Left ventricle myocardium inferior (tissue), 1 donor: Measurements from ENCODE around the gene MARK3. TPM values are rescaled to one million over a fixed set of nuclear protein-coding genes. Genes with fewer than 3 reads are reported as not detected.

Source experiments
- DNase-seq: peaks from one replicate; pipeline ENCODE4 v3.0.0-alpha.2; 2020
- H3K27ac ChIP-seq: fragments of 200-600 bp; replicated peaks from 2 replicates; pipeline ENCODE4 v1.8.0; 2021
- H3K27me3 ChIP-seq: fragments of 200-600 bp; 2 replicates; pipeline ENCODE4 v1.8.0; 2021; ENCODE audit warnings: low read depth
- H3K36me3 ChIP-seq: fragments of 200-600 bp; 2 replicates; pipeline ENCODE4 v1.8.0; 2021
- H3K4me1 ChIP-seq: fragments of 200-600 bp; 2 replicates; pipeline ENCODE4 v1.8.0; 2021
- H3K4me3 ChIP-seq: fragments of 200-600 bp; 2 replicates; pipeline ENCODE4 v1.8.0; 2021; ENCODE audit warnings: mild to moderate bottlenecking, moderate library complexity
- H3K9me3 ChIP-seq: fragments of 200-600 bp; replicated peaks from 2 replicates; pipeline ENCODE4 v1.8.0; 2021
- intact Hi-C: fragments of 100-400 bp; cut with micrococcal nuclease; formaldehyde crosslinking; loops from one replicate; pipeline ENCODE4 v1.11.0; 2022
- total RNA-seq: library from RNA; stranded (reverse); fragmentation: NEBNext Ultra II Directional; extraction: Animal tissue kit (Norgen Biotek cat#: 25700); gene quantifications from one replicate; pipeline ENCODE4 v1.2.1, GENCODE V29; 2021
- TF ChIP-seq, protein P1 (sequence below): fragments of 200-600 bp; IDR thresholded peaks from 2 replicates; pipeline ENCODE4 v1.8.0; 2021; ENCODE audit warnings: antibody characterized with exemption, mild to moderate bottlenecking, borderline replicate concordance
- donor health status: DM: no; HTN: yes; CAD: no; lungs with severe emphysema.

MARK3 gene
- total RNA-seq, 1 donor from 2014 or later = 103 TPM

GRCh38 chr14:103434868-103435442 lies 49.7 kb downstream of the MARK3 start:
- no peaks in the 10 kb centered on the region for H3K27me3 ChIP-seq
- DNase-seq = no peak
- no peak overlapping the region for H3K4me3 ChIP-seq
- TF ChIP-seq, protein P1, sequence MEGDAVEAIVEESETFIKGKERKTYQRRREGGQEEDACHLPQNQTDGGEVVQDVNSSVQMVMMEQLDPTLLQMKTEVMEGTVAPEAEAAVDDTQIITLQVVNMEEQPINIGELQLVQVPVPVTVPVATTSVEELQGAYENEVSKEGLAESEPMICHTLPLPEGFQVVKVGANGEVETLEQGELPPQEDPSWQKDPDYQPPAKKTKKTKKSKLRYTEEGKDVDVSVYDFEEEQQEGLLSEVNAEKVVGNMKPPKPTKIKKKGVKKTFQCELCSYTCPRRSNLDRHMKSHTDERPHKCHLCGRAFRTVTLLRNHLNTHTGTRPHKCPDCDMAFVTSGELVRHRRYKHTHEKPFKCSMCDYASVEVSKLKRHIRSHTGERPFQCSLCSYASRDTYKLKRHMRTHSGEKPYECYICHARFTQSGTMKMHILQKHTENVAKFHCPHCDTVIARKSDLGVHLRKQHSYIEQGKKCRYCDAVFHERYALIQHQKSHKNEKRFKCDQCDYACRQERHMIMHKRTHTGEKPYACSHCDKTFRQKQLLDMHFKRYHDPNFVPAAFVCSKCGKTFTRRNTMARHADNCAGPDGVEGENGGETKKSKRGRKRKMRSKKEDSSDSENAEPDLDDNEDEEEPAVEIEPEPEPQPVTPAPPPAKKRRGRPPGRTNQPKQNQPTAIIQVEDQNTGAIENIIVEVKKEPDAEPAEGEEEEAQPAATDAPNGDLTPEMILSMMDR = no peak
- intact Hi-C loops = no loop called here
- H3K4me1 ChIP-seq = peaks cover 75% of the 10 kb centered on the region
- H3K27ac ChIP-seq = peak overlapping the region; percentile 45
- peaks cover 16% of the 10 kb centered on the region for H3K36me3 ChIP-seq
- no peaks in the 10 kb centered on the region for H3K9me3 ChIP-seq

DNA sequence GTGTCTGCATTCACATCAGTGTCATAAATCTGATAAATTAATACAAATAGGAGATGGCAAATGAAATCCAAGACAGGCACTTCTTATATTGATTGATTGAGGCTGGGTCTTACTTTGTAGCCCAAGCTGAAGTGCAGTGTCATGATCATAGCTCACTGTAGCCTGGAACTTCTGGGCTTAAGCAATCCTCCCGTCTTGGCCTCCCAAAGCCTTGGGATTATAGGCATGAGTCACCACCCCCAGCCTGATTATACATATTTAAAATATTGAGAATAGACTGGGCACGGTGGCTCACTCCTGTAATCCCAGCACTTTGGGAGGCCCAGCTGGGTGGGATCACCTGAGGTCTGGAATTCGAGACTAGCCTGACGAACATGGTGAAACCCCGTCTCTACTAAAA lies 51.3 kb downstream of the MARK3 start:
- no peak for DNase-seq
- no peak overlapping the region for H3K27ac ChIP-seq
- peaks cover 70% of the 10 kb centered on the region for H3K4me1 ChIP-seq
- no peaks in the 10 kb centered on the region for H3K9me3 ChIP-seq
- H3K27me3 ChIP-seq = no peaks in the 10 kb centered on the region
- H3K4me3 ChIP-seq = no peak overlapping the region
- intact Hi-C loops = no loop called here
- peaks cover 22% of the 10 kb centered on the region for H3K36me3 ChIP-seq
- TF ChIP-seq, protein P1 = no peak

DNA sequence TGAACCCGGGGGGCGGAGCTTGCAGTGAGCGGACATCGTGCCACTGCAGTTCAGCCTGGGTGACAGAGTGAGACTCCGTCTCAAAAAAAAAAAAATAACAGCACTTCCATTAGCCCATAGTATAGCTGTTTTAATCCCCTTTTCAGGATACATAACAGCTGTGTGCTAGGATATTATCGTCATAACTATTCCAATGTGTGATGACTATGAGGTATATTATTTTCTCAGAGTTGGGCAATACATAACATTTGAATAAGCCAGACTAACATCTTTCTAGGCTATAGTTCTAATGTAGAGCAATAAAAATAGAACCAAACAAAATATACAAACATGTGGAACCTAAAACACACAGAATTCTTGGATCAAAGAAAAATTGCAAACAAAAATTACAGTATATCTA lies 57.1 kb downstream of the MARK3 start:
- DNase-seq = no peak
- peaks cover 65% of the 10 kb centered on the region for H3K4me1 ChIP-seq
- no peak overlapping the region for H3K27ac ChIP-seq
- peaks cover 24% of the 10 kb centered on the region for H3K36me3 ChIP-seq
- no peaks in the 10 kb centered on the region for H3K9me3 ChIP-seq
- TF ChIP-seq, protein P1 = no peak
- intact Hi-C loops = loop anchor here (10.0 kb wide), 1 partner anchor 47 kb away; no protein-coding TSS in a partner anchor
- no peak overlapping the region for H3K4me3 ChIP-seq
- no peaks in the 10 kb centered on the region for H3K27me3 ChIP-seq

DNA sequence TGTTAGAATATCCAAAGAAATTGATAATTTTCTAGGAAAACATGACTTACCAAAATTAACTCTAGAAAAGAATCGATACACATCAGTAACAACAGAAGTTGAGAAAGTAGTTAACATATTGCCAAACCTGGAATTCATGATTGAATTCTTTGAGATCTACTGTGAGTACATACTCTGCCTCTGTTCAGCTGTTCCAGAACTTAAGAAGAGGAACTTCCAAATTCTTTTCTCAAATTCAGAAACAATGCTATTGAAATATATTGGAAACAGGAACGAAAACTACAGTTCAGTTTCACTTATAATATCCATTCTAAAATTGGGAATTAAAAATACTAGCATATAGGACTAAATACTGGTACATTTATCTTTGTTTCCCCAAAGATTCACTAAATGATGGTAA lies 57.9 kb downstream of the MARK3 start:
- Histone ChIP-seq H3K27me3 (no peaks in the 10 kb centered on the region), H3K27ac (no peak overlapping the region), H3K36me3 (peaks cover 23% of the 10 kb centered on the region), H3K4me1 (peaks cover 68% of the 10 kb centered on the region), H3K4me3 (no peak overlapping the region), H3K9me3 (no peaks in the 10 kb centered on the region)
- no peak for DNase-seq
- TF ChIP-seq, protein P1 = no peak
- intact Hi-C loops = loop anchor here (10.0 kb wide), 1 partner anchor 48 kb away; no protein-coding TSS in a partner anchor

DNA sequence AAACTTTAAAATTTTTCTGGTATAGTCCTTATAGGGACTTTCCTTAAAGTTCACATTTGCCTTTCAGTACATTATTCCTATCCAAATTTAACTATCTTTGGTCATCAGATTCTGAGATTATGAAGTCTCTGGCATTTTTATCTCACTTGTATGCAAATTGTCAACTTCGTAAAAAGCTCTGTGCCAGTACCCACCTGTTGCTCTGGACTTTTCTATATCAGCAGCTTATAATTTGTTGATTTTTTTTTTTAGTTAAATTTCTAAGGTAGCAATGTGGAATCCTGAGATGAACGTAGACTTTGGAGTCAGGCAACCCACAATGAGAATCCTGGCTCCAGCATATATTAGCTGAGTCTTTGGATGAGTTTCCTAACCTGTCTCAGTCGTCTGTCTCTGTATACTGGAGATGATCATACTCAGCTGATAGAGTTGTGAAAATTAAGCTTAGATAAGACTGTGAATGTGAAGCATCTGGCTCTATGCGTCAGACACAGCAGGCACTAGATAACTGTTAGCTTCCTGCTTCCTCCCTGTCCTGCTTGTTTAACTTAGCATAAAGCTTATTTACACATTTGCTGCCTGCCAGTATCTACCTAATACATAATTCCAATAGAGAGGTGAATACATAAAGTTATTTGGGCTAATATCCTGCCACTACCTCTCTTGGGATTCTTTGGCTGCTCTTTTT lies 59.8 kb downstream of the MARK3 start:
- Histone ChIP-seq H3K4me1 (peaks cover 86% of the 10 kb centered on the region), H3K4me3 (no peak overlapping the region), H3K9me3 (no peaks in the 10 kb centered on the region), H3K27me3 (no peaks in the 10 kb centered on the region), H3K36me3 (peaks cover 8% of the 10 kb centered on the region), H3K27ac (peak overlapping the region; percentile 31)
- intact Hi-C loops = loop anchor here (10.0 kb wide), 1 partner anchor 50 kb away; no protein-coding TSS in a partner anchor
- DNase-seq = no peak
- TF ChIP-seq, protein P1 = no peak
